ENCODE results near the gene GDPGP1. TPM values are rescaled to one million over a fixed set of nuclear protein-coding genes. Genes with fewer than 3 reads are reported as not detected.

GDPGP1 gene
- total RNA-seq, 2 donors from 2014 or later = 4.1 to 5.9 TPM

GRCh38 chr15:90219421-90220141, 14.4 kb upstream of the GDPGP1 start:
- intact Hi-C loops (cut with DNase I) = loop anchor here in 1 of 2 donors (10.0 kb wide), 1 partner anchor 215 kb away; the partner anchor contains the start of gene ZNF710
- DNase-seq (ENCODE audit: low spot score) = no peak

- intact Hi-C loops (cut with DNase I) = loop anchor here in 1 of 2 donors (10.0 kb wide), 1 partner anchor 217 kb away; the partner anchor contains the start of gene ZNF710
- DNase-seq (ENCODE audit: low spot score) = peak; percentile 94
Measured at GRCh38 chr15:90221246-90221900, 12.6 kb upstream of the GDPGP1 start.

- DNase-seq (ENCODE audit: low spot score) = no peak
- intact Hi-C loops (cut with DNase I) = loop anchor here in 1 of 2 donors (10.0 kb wide), 1 partner anchor 218 kb away; the partner anchor contains the start of gene ZNF710
Measured at GRCh38 chr15:90222547-90222946, 11.5 kb upstream of the GDPGP1 start.

- no peak for DNase-seq (ENCODE audit: low spot score)
- intact Hi-C loops (cut with DNase I) = loop anchor here in 1 of 2 donors (10.0 kb wide), 1 partner anchor 219 kb away; the partner anchor contains the start of gene ZNF710
Measured at GRCh38 chr15:90223441-90224165, 10.4 kb upstream of the GDPGP1 start.

GRCh38 chr15:90225047-90225446, 9.0 kb upstream of the GDPGP1 start:
- intact Hi-C loops (cut with DNase I) = loop anchor here in 1 of 2 donors (10.0 kb wide), 1 partner anchor 220 kb away; the partner anchor contains the start of gene ZNF710
- no peak for DNase-seq (ENCODE audit: low spot score)

GRCh38 chr15:90225504-90226234, 8.3 kb upstream of the GDPGP1 start:
- intact Hi-C loops (cut with DNase I) = loop anchor here in 1 of 2 donors (10.0 kb wide), 1 partner anchor 221 kb away; the partner anchor contains the start of gene ZNF710
- DNase-seq (ENCODE audit: low spot score) = no peak

GRCh38 chr15:90227336-90227735, 6.7 kb upstream of the GDPGP1 start:
- no peak for DNase-seq (ENCODE audit: low spot score)
- intact Hi-C loops (cut with DNase I) = loop anchor here in 1 of 2 donors (10.0 kb wide), 1 partner anchor 223 kb away; the partner anchor contains the start of gene ZNF710

GRCh38 chr15:90227816-90228772, 5.9 kb upstream of the GDPGP1 start:
- no peak for DNase-seq (ENCODE audit: low spot score)
- intact Hi-C loops (cut with DNase I) = loop anchor here in 1 of 2 donors (10.0 kb wide), 1 partner anchor 223 kb away; the partner anchor contains the start of gene ZNF710

GRCh38 chr15:90228960-90229359, 5.0 kb upstream of the GDPGP1 start:
- no peak for DNase-seq (ENCODE audit: low spot score)
- intact Hi-C loops (cut with DNase I) = loop anchor here in 1 of 2 donors (10.0 kb wide), 1 partner anchor 224 kb away; the partner anchor contains the start of gene ZNF710

GRCh38 chr15:90230071-90230494, 3.9 kb upstream of the GDPGP1 start:
- DNase-seq (ENCODE audit: low spot score) = no peak
- intact Hi-C loops (cut with DNase I) = loop anchor here in 1 of 2 donors (10.0 kb wide), 1 partner anchor 475 kb away; the partner anchor contains the start of gene MESP1

- intact Hi-C loops (cut with DNase I) = loop anchor here in 1 of 2 donors (10.0 kb wide), 1 partner anchor 476 kb away; the partner anchor contains the start of gene MESP1
- no peak for DNase-seq (ENCODE audit: low spot score)
Measured at GRCh38 chr15:90230610-90231009, 3.4 kb upstream of the GDPGP1 start.

- intact Hi-C loops (cut with DNase I) = loop anchor here in 1 of 2 donors (10.0 kb wide), 1 partner anchor 477 kb away; the partner anchor contains the start of gene MESP1
- no peak for DNase-seq (ENCODE audit: low spot score)
Measured at GRCh38 chr15:90231028-90232017, 2.7 kb upstream of the GDPGP1 start.

GRCh38 chr15:90232196-90232595, 1.8 kb upstream of the GDPGP1 start:
- intact Hi-C loops (cut with DNase I) = loop anchor here in 1 of 2 donors (10.0 kb wide), 1 partner anchor 477 kb away; the partner anchor contains the start of gene MESP1
- DNase-seq (ENCODE audit: low spot score) = no peak

GRCh38 chr15:90232941-90233386, 1.0 kb upstream of the GDPGP1 start:
- intact Hi-C loops (cut with DNase I) = loop anchor here in 1 of 2 donors (10.0 kb wide), 1 partner anchor 478 kb away; the partner anchor contains the start of gene MESP1
- DNase-seq (ENCODE audit: low spot score) = no peak

- intact Hi-C loops (cut with DNase I) = loop anchor here in 1 of 2 donors (10.0 kb wide), 1 partner anchor 479 kb away; the partner anchor contains the start of gene MESP1
- DNase-seq (ENCODE audit: low spot score) = peak; percentile 99
Measured at GRCh38 chr15:90233387-90234095, 468 bp upstream of the GDPGP1 start, which contains the start of gene CIB1. Gene CIB1 (minus strand): TSS chr15:90233941. CDS start chr15:90233885, 56 bp downstream.
